MM.1S (cell line): Measurements from ENCODE around the gene DLAT.

ENCODE experiments used
- EZH2 ChIP-seq: fragments of 300-600 bp; sonication (generic); optimal IDR thresholded peaks from 2 replicates; pipeline ENCODE3; 2017; ENCODE audit warnings: low read depth, mild to moderate bottlenecking, antibody characterized with exemption, low read length, mixed read lengths
- EZH2phosphoT487 ChIP-seq: fragments of 300-600 bp; sonication (generic); IDR thresholded peaks from 2 replicates; pipeline ENCODE4 v1.6.1; 2018; ENCODE audit warnings: antibody characterized with exemption, low read length
- TF ChIP-seq, protein P1 (sequence below): fragments of 300-600 bp; sonication (generic); IDR thresholded peaks from 2 replicates; pipeline ENCODE4 v1.5.1; 2016; ENCODE audit warnings: antibody characterized with exemption, low read length, mixed read lengths

DNA sequence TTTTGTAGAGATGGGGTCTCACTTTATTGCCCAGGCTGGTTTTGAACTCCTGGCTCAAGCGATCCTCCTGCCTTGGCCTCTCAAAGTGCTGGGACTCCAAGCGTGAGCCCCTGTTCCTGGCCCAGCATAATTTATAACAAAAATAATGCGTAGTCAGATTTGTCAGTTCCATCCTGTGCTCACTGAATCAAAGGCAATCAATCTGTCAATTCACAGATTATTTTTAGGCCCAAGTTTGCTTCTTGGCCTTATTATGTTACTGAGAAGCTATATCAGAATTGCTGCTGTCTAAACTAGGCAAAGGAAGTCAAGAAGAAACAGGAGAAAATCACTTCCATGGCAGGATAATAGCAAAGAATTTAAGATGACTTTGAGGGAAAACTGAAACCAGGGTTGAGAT is 8.7 kb downstream of the DLAT start:
- TF ChIP-seq EZH2 (no peak), EZH2phosphoT487 (no peak)
- TF ChIP-seq, protein P1, sequence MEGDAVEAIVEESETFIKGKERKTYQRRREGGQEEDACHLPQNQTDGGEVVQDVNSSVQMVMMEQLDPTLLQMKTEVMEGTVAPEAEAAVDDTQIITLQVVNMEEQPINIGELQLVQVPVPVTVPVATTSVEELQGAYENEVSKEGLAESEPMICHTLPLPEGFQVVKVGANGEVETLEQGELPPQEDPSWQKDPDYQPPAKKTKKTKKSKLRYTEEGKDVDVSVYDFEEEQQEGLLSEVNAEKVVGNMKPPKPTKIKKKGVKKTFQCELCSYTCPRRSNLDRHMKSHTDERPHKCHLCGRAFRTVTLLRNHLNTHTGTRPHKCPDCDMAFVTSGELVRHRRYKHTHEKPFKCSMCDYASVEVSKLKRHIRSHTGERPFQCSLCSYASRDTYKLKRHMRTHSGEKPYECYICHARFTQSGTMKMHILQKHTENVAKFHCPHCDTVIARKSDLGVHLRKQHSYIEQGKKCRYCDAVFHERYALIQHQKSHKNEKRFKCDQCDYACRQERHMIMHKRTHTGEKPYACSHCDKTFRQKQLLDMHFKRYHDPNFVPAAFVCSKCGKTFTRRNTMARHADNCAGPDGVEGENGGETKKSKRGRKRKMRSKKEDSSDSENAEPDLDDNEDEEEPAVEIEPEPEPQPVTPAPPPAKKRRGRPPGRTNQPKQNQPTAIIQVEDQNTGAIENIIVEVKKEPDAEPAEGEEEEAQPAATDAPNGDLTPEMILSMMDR = no peak
